Measurements from ENCODE around the gene AMPD3. TPM values are rescaled to one million over a fixed set of nuclear protein-coding genes. Genes with fewer than 3 reads are reported as not detected.

AMPD3 gene
- total RNA-seq, 1 donor from 2014 or later, result 9.8 TPM

DNA sequence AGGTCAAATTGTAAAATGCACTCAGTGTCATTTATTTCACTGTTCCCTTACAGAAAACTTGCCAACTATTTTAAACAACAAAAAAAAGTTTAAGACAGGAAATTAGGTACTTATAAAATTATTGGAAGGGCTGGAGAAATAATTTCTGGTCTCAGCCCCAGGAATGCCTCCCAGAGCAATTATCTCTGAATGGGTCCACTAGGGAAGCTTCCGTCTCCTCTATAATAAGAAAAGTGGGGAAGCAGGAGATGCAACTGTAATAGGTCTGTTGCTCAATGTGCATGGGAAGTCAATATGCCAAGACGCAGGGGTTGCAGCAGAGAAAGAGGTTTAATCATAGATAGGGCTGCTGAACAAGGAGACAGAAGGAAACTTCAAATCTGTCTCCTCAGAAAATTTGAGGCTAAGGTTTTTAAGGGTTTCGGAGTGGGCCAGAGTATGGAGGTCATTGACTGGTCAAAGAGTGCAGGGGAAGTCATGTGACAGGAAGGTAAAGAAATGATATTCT, 96.8 kb downstream of the AMPD3 start:
- no peak for DNase-seq
- TF ChIP-seq CTCF (IDR thresholded peaks at IDR 0.05), result no peak
- no peaks in the 10 kb centered on the region for H3K27me3 ChIP-seq (ENCODE audit: low read depth)

DNA sequence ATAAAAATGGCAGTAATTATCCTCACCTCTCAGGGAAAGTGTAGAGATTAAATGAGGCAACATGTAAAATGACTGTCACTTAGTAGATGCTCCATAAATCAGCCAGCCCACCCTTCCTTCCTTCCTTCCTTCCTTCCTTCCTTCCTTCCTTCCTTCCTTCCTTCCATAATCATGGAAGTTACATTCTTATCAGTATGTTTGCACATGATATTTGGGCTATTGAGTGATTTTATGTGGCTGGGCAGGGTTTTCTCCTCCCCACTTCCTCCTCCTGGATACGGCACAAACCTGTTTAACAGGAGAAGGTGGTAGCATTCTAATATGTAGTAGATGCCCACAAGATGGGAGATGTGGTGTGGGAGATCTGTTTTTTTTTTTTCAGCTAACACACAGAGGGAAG, 101.5 kb downstream of the AMPD3 start:
- Histone ChIP-seq H3K4me1 (no peaks in the 10 kb centered on the region), H3K9me3 (peaks cover 2% of the 10 kb centered on the region), H3K4me3 (no peak overlapping the region), H3K27ac (no peak overlapping the region), H3K36me3 (no peaks in the 10 kb centered on the region), H3K27me3 (ENCODE audit: low read depth) (no peaks in the 10 kb centered on the region)
- no peak for TF ChIP-seq CTCF (IDR thresholded peaks at IDR 0.05)
- no peak for DNase-seq
- intact Hi-C loops (cut with DNase I), result no loop called here
- ATAC-seq, result no peak

More for the DNA sequence above, 96.8 kb downstream of the AMPD3 start:
- no peaks in the 10 kb centered on the region for H3K4me1 ChIP-seq
- H3K27ac ChIP-seq, result no peak overlapping the region
- ATAC-seq, result no peak
- peaks cover 2% of the 10 kb centered on the region for H3K9me3 ChIP-seq
- H3K4me3 ChIP-seq, result no peak overlapping the region
- intact Hi-C loops (cut with DNase I), result no loop called here
- H3K36me3 ChIP-seq, result no peaks in the 10 kb centered on the region

Other genes starting within 250 kb of the AMPD3 start
- 41.3 TPM for gene SBF2, start 161.0 kb upstream of the AMPD3 start, total RNA-seq
- 19.5 TPM for gene ADM, start 150.2 kb upstream of the AMPD3 start, total RNA-seq
- gene RNF141, start 85.9 kb downstream of the AMPD3 start, total RNA-seq, result 55.2 TPM
- gene LYVE1, start 113.4 kb downstream of the AMPD3 start, total RNA-seq, result 95.2 TPM
- gene IRAG1, start 238.5 kb downstream of the AMPD3 start, total RNA-seq, result 12.9 TPM

Data from lower lobe of right lung (tissue), 2 donors.